Neural cell (in vitro differentiated cells): Measurements from ENCODE around the gene RTN4R.
"Not testable (repeated sequence)": the region's sequence is repeated elsewhere in the genome, so short reads cannot be mapped to it uniquely, and the experiment has no call there.

Experiments
- CTCF ChIP-seq: fragments of 450-650 bp; IDR thresholded peaks from 2 replicates; pipeline ENCODE4 v1.5.1; 2014; ENCODE audit warnings: antibody characterized with exemption, mild to moderate bottlenecking, moderate library complexity; ENCODE audit not compliant: poor library complexity, severe bottlenecking
- EZH2 ChIP-seq: fragments of 200-600, 300-800 bp; shearing (Covaris generic), sonication (generic); IDR thresholded peaks from 2 replicates; pipeline ENCODE4 v1.6.1; 2014; ENCODE audit warnings: antibody characterized with exemption, low read length, borderline replicate concordance, mild to moderate bottlenecking; ENCODE audit not compliant: insufficient read depth, poor library complexity, severe bottlenecking
- POLR2AphosphoS5 ChIP-seq: IDR thresholded peaks from 2 replicates; pipeline ENCODE4 v1.6.1; 2012

GRCh38 chr22:20317402-20318042, 49.4 kb upstream of the RTN4R start:
- peak; percentile 67 for TF ChIP-seq CTCF
- TF ChIP-seq EZH2, POLR2AphosphoS5: not testable (repeated sequence)
